ENCODE measurements around the gene PDE1C.

The PDE1C gene

DNA sequence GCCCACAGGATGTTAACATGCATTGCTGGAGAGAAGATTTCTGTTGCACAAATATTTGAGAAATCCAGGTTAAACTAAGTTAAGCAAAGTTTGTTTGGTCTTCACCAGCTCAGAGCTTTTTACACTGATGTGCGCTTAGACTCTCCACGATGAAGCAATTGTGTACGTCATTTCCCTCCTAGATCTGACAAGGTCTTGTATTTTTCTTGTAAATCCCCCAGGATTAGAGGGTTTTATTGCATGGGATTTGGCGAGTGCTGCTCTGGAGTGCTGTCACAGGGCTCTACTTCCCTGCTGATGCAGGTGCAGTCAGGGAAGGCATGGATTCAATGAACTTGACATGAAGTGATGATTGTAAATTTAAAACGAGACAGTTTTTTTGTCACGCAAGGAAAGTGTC is 173.3 kb downstream of the PDE1C start:
- no peak for DNase-seq (ENCODE audit: low spot score)
- in situ Hi-C loops (cut with MboI; ENCODE audit: low sequenced_read_pairs, unreplicated experiment): no loop called here
- TF ChIP-seq, protein P1, sequence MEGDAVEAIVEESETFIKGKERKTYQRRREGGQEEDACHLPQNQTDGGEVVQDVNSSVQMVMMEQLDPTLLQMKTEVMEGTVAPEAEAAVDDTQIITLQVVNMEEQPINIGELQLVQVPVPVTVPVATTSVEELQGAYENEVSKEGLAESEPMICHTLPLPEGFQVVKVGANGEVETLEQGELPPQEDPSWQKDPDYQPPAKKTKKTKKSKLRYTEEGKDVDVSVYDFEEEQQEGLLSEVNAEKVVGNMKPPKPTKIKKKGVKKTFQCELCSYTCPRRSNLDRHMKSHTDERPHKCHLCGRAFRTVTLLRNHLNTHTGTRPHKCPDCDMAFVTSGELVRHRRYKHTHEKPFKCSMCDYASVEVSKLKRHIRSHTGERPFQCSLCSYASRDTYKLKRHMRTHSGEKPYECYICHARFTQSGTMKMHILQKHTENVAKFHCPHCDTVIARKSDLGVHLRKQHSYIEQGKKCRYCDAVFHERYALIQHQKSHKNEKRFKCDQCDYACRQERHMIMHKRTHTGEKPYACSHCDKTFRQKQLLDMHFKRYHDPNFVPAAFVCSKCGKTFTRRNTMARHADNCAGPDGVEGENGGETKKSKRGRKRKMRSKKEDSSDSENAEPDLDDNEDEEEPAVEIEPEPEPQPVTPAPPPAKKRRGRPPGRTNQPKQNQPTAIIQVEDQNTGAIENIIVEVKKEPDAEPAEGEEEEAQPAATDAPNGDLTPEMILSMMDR (IDR thresholded peaks at IDR 0.05; ENCODE audit: borderline replicate concordance, control extremely low read depth, extremely low read depth, insufficient read depth, missing control alignments): no peak

DNA sequence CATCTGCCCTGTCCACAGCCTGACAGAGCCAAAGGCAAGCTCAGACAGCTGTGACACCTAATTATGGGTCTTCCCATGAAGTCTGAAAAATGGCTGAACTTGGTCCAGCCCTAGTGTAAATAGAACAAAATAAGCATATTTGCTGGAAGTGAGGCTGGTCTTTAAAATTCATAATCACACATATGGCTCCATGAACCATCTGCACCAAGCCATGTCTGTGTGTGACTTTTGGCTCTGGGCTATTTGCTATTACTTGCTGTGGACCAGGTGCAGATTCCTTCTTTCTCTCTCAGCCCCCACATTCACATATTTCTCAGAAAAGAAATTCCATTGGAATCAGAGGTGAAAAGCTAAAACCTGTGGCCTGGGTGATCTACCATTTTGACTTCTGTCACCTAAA is 175.9 kb downstream of the PDE1C start:
- TF ChIP-seq, protein P1 (IDR thresholded peaks at IDR 0.05; ENCODE audit: borderline replicate concordance, control extremely low read depth, extremely low read depth, insufficient read depth, missing control alignments): no peak
- no peak for DNase-seq (ENCODE audit: low spot score)
- in situ Hi-C loops (cut with MboI; ENCODE audit: low sequenced_read_pairs, unreplicated experiment): no loop called here

- TF ChIP-seq, protein P1 (IDR thresholded peaks at IDR 0.05; ENCODE audit: borderline replicate concordance, control extremely low read depth, extremely low read depth, insufficient read depth, missing control alignments): no peak
- in situ Hi-C loops (cut with MboI; ENCODE audit: low sequenced_read_pairs, unreplicated experiment): no loop called here
- DNase-seq (ENCODE audit: low spot score): no peak
Observed at GRCh38 chr7:31893365-31893764, 176.8 kb downstream of the PDE1C start.

DNA sequence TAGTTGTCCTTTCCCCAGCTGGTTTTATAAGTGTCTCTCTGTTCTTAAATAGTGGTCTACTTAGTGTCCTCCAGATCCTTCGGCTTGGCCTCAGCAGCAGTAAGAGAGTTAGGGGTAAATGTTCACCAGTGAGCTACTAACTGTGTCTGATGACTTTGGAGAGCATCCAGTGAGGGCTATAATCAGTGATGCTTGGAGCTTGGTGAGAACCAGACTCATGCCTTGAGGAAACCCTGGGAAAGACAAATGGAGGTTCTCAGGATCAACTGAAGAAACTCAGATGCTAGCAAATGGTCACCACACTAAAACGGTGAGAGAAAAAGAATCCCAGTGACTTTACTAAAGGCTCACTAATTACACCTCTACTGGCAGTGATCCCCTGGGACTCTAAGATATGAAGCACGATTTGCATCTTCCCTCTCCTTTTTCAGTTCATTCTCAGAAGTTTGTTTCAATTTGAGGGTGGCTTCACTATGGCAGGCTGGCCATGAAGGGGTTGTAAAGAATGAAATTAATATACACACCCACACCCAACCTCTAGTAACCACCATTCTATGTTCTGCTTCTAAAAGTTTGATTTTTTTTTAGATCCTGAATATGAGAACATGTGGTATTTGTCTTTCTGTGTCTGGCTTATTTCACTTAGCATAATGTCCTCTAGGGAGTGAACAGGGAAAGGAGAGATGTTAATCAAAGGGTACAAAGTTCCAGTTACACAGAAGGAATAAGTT is 177.9 kb downstream of the PDE1C start:
- in situ Hi-C loops (cut with MboI; ENCODE audit: low sequenced_read_pairs, unreplicated experiment): no loop called here
- peak; percentile 40 for DNase-seq (ENCODE audit: low spot score)
- TF ChIP-seq, protein P1 (IDR thresholded peaks at IDR 0.05; ENCODE audit: borderline replicate concordance, control extremely low read depth, extremely low read depth, insufficient read depth, missing control alignments): no peak

GRCh38 chr7:31890766-31891165 is 179.4 kb downstream of the PDE1C start:
- DNase-seq (ENCODE audit: low spot score): no peak
- in situ Hi-C loops (cut with MboI; ENCODE audit: low sequenced_read_pairs, unreplicated experiment): no loop called here
- TF ChIP-seq, protein P1 (IDR thresholded peaks at IDR 0.05; ENCODE audit: borderline replicate concordance, control extremely low read depth, extremely low read depth, insufficient read depth, missing control alignments): no peak

- in situ Hi-C loops (cut with MboI; ENCODE audit: low sequenced_read_pairs, unreplicated experiment): no loop called here
- DNase-seq (ENCODE audit: low spot score): no peak
- TF ChIP-seq, protein P1 (IDR thresholded peaks at IDR 0.05; ENCODE audit: borderline replicate concordance, control extremely low read depth, extremely low read depth, insufficient read depth, missing control alignments): no peak
Observed at GRCh38 chr7:31890198-31890597, 180.0 kb downstream of the PDE1C start.

Data from GM13976 (cell line).